Thyroid gland (tissue), 4 donors: ENCODE measurements around the gene MUC6.

Experiments used
- CTCF ChIP-seq, 6 experiments: fragments of 200-600 bp in 3 of 6; fragments of 450-650 bp in 3 of 6; sonication (generic) in 3 of 6; IDR thresholded peaks; one replicate each; pipeline ENCODE4 v1.5.1; 2016 to 2019; ENCODE audit warnings: antibody characterized with exemption in 6 of 6, mild to moderate bottlenecking in 2 of 6, inconsistent platforms in 1 of 6, moderate library complexity in 1 of 6
- POLR2A ChIP-seq, 2 donors: fragments of 450-650 bp; IDR thresholded peaks; one replicate each; pipeline ENCODE4 v1.6.1; 2017; ENCODE audit warnings: antibody characterized with exemption in 2 of 2, mild to moderate bottlenecking in 2 of 2, moderate library complexity in 1 of 2

- TF ChIP-seq CTCF (IDR thresholded peaks at IDR 0.05) (no peak), POLR2A (IDR thresholded peaks at IDR 0.05) (no peak)
Measured at GRCh38 chr11:1020211-1020905, 16.2 kb downstream of the MUC6 start.
